ENCODE measurements around the gene ART3. TPM values are rescaled to one million over a fixed set of nuclear protein-coding genes. Genes with fewer than 3 reads are reported as not detected.

ART3 gene
- total and polyA plus RNA-seq, 2 of the 8 experiments (the other 6 are each of a cell fraction or from before 2014, with no cell fraction given), result 0.21 to 0.63 TPM

GRCh38 chr4:76108467-76109181 lies 34.1 kb downstream of the ART3 start:
- ChIA-PET CTCF (ENCODE audit: partially characterized antibody) (interaction anchor here (0.6 to 5.1 kb wide), 15 partner anchors 9 to 543 kb away, joined by 3 to 27 read pairs (median 3); no protein-coding TSS in a partner anchor), POLR2A (ENCODE audit: partially characterized antibody) (interaction anchor here (0.6 to 1.2 kb wide), 2 partner anchors 40 to 1620 kb away, joined by 3 read pairs; partner anchors contain the start of gene NUP54)
- H3K18ac ChIP-seq (ENCODE audit: extremely low read depth, low read length), result no peak overlapping the region
- no peak overlapping the region for H3K27ac ChIP-seq (ENCODE audit: low read depth, low read length)
- no peak overlapping the region for H3K4me2 ChIP-seq (ENCODE audit: insufficient read depth in 1 of 2, low read depth in 2 of 2, low read length in 2 of 2)
- FAIRE-seq (peak; percentile 92), DNase-seq (ENCODE audit: low read depth in 1 of 2, low spot score in 2 of 2) (no peak)
- peaks cover 0 to 9% (median 4%) of the 10 kb centered on the region in 4 experiments; a peak in 2 of 8 replicates for H3K36me3 ChIP-seq (ENCODE audit: control insufficient read depth in 2 of 4, insufficient read depth in 4 of 4, low read length in 3 of 4)
- no peak overlapping the region for H2BK20ac ChIP-seq (ENCODE audit: low read length)
- no peak overlapping the region for H2AFZ ChIP-seq (ENCODE audit: low read length)
- H4K20me1 ChIP-seq (replicated peaks in 1 of 2; ENCODE audit: control insufficient read depth in 1 of 2, insufficient read depth in 2 of 2, low read length in 2 of 2), result no peaks in the 10 kb centered on the region
- H4K8ac ChIP-seq (ENCODE audit: extremely low read depth, insufficient read depth, low read length), result no peak overlapping the region
- no peak overlapping the region for H4K5ac ChIP-seq (ENCODE audit: insufficient read length, low read depth, low read length)
- no peak overlapping the region for H2BK12ac ChIP-seq (ENCODE audit: low read depth, low read length)
- no peak overlapping the region for H3K23ac ChIP-seq (ENCODE audit: insufficient read length)
- no peaks in the 10 kb centered on the region for H3K4me1 ChIP-seq (replicated peaks in 1 of 4; ENCODE audit: control insufficient read depth in 3 of 4, insufficient read depth in 4 of 4, low read length in 3 of 4)
- no peak overlapping the region for H4K91ac ChIP-seq (replicated peaks; ENCODE audit: insufficient read length, low read length)
- no peak overlapping the region for H2BK120ac ChIP-seq (replicated peaks; ENCODE audit: low read depth, low read length)
- no peaks in the 10 kb centered on the region; a peak in 1 of 4 replicates for H3K9me3 ChIP-seq (ENCODE audit: insufficient read depth in 2 of 2, low read depth in 1 of 2, low read length in 1 of 2)
- no peak overlapping the region for H3K14ac ChIP-seq (ENCODE audit: insufficient read length)
- no peaks in the 10 kb centered on the region for H3K79me2 ChIP-seq (ENCODE audit: control insufficient read depth in 1 of 2, insufficient read depth in 2 of 2, low read length in 2 of 2)
- H3K4me3 ChIP-seq (ENCODE audit: extremely low read depth in 1 of 4, insufficient read depth in 2 of 4, low read depth in 3 of 4, low read length in 4 of 4), result no peak overlapping the region
- no peak overlapping the region for H2AK5ac ChIP-seq (ENCODE audit: low read depth, low read length)
- 68% methylated on average over 5 of the region's 5 CpGs; no CpG with 5 or more reads in 1 of the 2 experiments for WGBS, 2 experiments (ENCODE audit: extremely low coverage in 1 of 2, insufficient coverage in 1 of 2, insufficient read length in 1 of 2, insufficient replicate concordance in 2 of 2, low coverage in 1 of 2, low lambda C conversion rate in 2 of 2, missing lambda C conversion rate in 1 of 2)
- no peak overlapping the region for H2BK5ac ChIP-seq (ENCODE audit: low read depth, low read length)
- H3K4ac ChIP-seq (replicated peaks; ENCODE audit: insufficient read length, low read depth, low read length), result no peak overlapping the region
- H3K56ac ChIP-seq (replicated peaks; ENCODE audit: insufficient read length, low read depth, low read length), result no peak overlapping the region
- no peaks in the 10 kb centered on the region for H3K79me1 ChIP-seq (ENCODE audit: low read depth, low read length)
- no peak for TF ChIP-seq KDM5A (IDR thresholded peaks at IDR 0.05; ENCODE audit: low read length)
- TF ChIP-seq CTCF (IDR thresholded peaks at IDR 0.05; ENCODE audit: control extremely low read depth in 1 of 3, insufficient read depth in 1 of 3, low read depth in 1 of 3, low read length in 3 of 3), result peak in 2 of 3 experiments; percentile 21 to 43; a peak in 2 of 4 replicates
- no peak for TF ChIP-seq ATF2 (IDR thresholded peaks at IDR 0.05; ENCODE audit: low read length)
- TF ChIP-seq RAD21 (IDR thresholded peaks at IDR 0.05 in 1 of 2, conservative IDR thresholded peaks at IDR 0.05 in 1 of 2; ENCODE audit: low read depth in 2 of 2, low read length in 2 of 2), result peak in 1 of 2 experiments; percentile 37; a peak in 3 of 4 replicates
- no peak for TF ChIP-seq TBP (IDR thresholded peaks at IDR 0.05; ENCODE audit: low read depth, low read length)
- no peak for TF ChIP-seq KDM4A (IDR thresholded peaks at IDR 0.05; ENCODE audit: low read depth, low read length, severe bottlenecking)
- H3K23me2 ChIP-seq (ENCODE audit: low read depth, low read length), result no peaks in the 10 kb centered on the region
- H3K9ac ChIP-seq (replicated peaks in 1 of 4; ENCODE audit: extremely low read depth in 1 of 4, low read depth in 3 of 4, low read length in 3 of 4), result no peak overlapping the region
- H2BK15ac ChIP-seq (ENCODE audit: low read length), result no peak overlapping the region
- peaks cover 0 to 2% (median 1%) of the 10 kb centered on the region in 4 experiments; a peak in 3 of 7 replicates for H3K27me3 ChIP-seq (replicated peaks in 1 of 4; ENCODE audit: control insufficient read depth in 3 of 4, extremely low read depth in 1 of 4, insufficient read depth in 3 of 4, low read length in 3 of 4)
